GM18519 (cell line): ENCODE measurements around the gene L3MBTL1.

Experiments used
- ATAC-seq: cut with Tn5 transposase; IDR thresholded peaks from one replicate; pipeline ENCODE4 v1.9.1; 2021; ENCODE audit warnings: mild to moderate bottlenecking, moderate library complexity; ENCODE audit not compliant: unreplicated experiment, low FRiP score

L3MBTL1 gene

GRCh38 chr20:43534791-43535350 lies 27.4 kb downstream of the L3MBTL1 start:
- no peak for ATAC-seq

GRCh38 chr20:43535370-43536004 lies 28.0 kb downstream of the L3MBTL1 start:
- ATAC-seq = no peak

- no peak for ATAC-seq
Measured at GRCh38 chr20:43536041-43536816, 28.7 kb downstream of the L3MBTL1 start.

- ATAC-seq = no peak
Measured at GRCh38 chr20:43536817-43537440, 29.4 kb downstream of the L3MBTL1 start.

GRCh38 chr20:43537921-43538877 lies 30.7 kb downstream of the L3MBTL1 start:
- ATAC-seq = no peak

GRCh38 chr20:43538878-43539700 lies 31.6 kb downstream of the L3MBTL1 start:
- ATAC-seq = no peak

GRCh38 chr20:43539975-43540672 lies 32.6 kb downstream of the L3MBTL1 start:
- no peak for ATAC-seq

GRCh38 chr20:43540673-43541060 lies 33.2 kb downstream of the L3MBTL1 start:
- ATAC-seq = no peak

GRCh38 chr20:43541214-43541613 lies 33.7 kb downstream of the L3MBTL1 start:
- ATAC-seq = no peak

- no peak for ATAC-seq
Measured at GRCh38 chr20:43542161-43542560, 34.7 kb downstream of the L3MBTL1 start.

GRCh38 chr20:43542674-43543073 lies 35.2 kb downstream of the L3MBTL1 start:
- no peak for ATAC-seq

GRCh38 chr20:43543138-43543537 lies 35.6 kb downstream of the L3MBTL1 start:
- no peak for ATAC-seq

- no peak for ATAC-seq
Measured at GRCh38 chr20:43544501-43544900, 37.0 kb downstream of the L3MBTL1 start.

- ATAC-seq = no peak
Measured at GRCh38 chr20:43545837-43546578, 38.5 kb downstream of the L3MBTL1 start.

GRCh38 chr20:43548273-43548880 lies 40.9 kb downstream of the L3MBTL1 start:
- ATAC-seq = no peak

- no peak for ATAC-seq
Measured at GRCh38 chr20:43549416-43550065, 42.0 kb downstream of the L3MBTL1 start.

GRCh38 chr20:43550456-43550855 lies 43.0 kb downstream of the L3MBTL1 start:
- no peak for ATAC-seq
